GM19328 (cell line): Measurements from ENCODE around the gene POU2F1.
"Not testable (repeated sequence)": the region's sequence is repeated elsewhere in the genome, so short reads cannot be mapped to it uniquely, and the experiment has no call there.

ENCODE experiments used
- ATAC-seq: cut with Tn5 transposase; IDR thresholded peaks from one replicate; pipeline ENCODE4 v1.9.1; 2021; ENCODE audit warnings: mild to moderate bottlenecking, moderate library complexity; ENCODE audit not compliant: unreplicated experiment

Gene POU2F1

GRCh38 chr1:167205306-167206050, 15.2 kb upstream of the POU2F1 start:
- ATAC-seq, result not testable (repeated sequence)

DNA sequence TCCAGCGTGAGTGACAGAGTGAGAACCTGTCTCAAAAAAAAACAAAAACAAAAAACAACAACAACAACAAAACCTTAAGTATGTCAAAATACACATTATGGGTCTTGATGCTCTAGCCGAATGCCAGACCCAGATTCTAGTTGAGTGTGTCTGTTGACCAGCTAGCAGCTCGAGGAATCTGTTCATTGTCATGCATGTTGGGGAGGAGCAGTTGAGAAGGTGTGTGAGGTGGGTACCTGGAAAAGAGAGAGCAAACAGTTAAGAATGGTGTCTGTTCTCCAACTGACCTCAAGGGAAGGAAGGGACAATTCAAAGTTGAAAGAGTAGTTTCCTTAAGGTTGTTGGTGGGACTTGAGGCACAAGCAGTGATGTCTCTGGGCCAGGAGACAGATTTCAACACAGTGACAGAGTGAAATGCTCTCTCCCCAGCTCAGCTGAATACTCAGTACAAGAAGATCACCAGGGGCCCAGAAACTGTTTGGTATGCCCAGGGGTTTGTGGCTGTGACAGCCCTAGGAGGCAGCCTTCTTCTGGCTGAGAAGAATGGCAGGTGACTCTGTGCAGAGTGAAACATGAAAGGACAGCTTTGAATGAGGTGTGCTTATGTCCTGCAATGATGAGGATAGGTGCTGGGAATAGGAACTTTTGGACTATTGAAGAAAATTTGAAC, 14.4 kb upstream of the POU2F1 start:
- ATAC-seq, result no peak

DNA sequence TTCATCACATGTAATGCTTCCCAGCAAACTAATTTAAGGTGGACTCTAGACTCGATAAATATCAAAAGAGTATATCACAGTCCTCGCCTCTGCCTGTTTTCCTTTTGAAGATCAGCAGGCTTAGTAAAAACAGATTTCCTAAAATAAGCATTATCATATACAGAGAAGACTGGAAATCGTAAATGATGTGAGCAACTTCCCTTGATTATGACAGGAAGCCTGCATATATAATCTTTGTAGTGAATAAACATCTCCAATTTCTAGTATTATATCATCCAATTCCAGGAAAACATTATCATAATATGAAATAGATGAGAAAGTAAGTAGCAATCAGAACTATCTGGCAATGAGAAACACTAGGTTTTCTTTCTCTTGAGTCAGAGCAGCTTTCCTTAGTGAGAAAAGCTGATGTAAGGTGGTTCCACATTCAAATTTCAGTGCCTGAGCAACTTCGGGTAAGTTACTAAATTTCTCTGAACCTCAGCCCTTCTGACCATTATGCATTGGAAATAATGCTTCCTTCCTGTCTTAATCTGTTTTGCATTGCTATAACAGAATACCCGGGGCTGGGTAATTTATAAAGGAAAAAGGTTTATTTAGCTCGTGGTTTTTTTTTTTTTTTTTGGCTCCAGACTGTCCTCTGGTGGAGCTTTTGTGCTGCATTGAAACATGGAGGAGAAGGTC, 12.6 kb upstream of the POU2F1 start:
- no peak for ATAC-seq

- no peak for ATAC-seq
These were observed 12.1 kb upstream of the POU2F1 start for GRCh38 chr1:167208624-167208976.

GRCh38 chr1:167209044-167209443, 11.6 kb upstream of the POU2F1 start:
- no peak for ATAC-seq

- ATAC-seq, result no peak
These were observed 9.6 kb upstream of the POU2F1 start for GRCh38 chr1:167210966-167211674.

DNA sequence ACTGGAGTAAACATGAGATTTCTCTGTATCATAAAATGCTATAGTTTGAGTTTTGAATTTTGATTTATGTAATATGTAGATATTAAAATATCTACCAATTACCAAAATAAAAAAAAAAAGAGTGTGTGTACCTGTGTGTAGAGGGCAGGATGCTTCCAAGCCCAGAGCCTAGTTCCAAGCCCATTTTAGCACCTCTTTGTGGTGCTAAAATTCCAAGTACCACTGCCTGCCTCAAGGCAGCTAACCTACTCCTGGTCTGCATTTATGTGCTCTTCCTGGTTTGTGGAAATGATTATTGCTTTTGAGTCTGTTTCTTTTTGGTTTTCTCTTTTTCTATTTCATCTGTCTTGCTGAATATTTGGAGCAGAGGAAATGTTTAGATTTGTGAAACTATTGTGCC, 8.7 kb upstream of the POU2F1 start:
- no peak for ATAC-seq

GRCh38 chr1:167216809-167217208, 3.9 kb upstream of the POU2F1 start:
- no peak for ATAC-seq

- ATAC-seq, result no peak
These were observed 1.5 kb upstream of the POU2F1 start for GRCh38 chr1:167219194-167219593.

- ATAC-seq, result peak; percentile 30
These were observed 795 bp upstream of the POU2F1 start for GRCh38 chr1:167219646-167220536.

DNA sequence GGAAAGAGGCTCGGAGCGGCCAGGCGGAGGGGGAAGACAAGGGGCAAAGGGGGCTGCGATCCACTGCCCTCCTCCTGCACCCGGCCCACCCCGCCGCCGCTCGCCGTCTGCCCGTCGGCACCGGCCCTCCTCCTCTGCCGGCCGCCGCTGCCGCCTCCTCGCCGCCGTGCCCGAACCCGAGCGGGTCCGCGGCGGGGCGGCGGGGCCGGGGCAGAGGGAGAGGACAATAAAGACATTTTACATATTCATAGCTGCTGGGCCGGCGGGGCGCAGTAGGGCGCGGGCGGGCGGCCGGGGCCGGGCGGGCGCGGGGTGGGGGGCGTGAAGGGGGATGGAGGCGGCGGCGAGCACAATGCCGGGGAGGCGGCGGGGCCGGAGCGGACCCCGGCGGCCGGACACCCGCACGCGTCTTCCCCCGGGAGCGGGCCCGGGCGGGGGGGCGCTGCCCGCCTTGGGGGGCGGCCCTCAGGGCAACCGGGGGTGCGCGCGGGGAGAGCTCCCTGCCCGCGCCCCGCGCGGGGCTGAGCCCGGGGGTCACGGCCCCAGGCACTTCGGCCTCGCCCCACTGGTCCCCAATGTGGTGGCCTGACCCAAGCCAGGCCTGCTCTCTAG, 546 bp downstream of the POU2F1 start:
- ATAC-seq, result peak; percentile 5

DNA sequence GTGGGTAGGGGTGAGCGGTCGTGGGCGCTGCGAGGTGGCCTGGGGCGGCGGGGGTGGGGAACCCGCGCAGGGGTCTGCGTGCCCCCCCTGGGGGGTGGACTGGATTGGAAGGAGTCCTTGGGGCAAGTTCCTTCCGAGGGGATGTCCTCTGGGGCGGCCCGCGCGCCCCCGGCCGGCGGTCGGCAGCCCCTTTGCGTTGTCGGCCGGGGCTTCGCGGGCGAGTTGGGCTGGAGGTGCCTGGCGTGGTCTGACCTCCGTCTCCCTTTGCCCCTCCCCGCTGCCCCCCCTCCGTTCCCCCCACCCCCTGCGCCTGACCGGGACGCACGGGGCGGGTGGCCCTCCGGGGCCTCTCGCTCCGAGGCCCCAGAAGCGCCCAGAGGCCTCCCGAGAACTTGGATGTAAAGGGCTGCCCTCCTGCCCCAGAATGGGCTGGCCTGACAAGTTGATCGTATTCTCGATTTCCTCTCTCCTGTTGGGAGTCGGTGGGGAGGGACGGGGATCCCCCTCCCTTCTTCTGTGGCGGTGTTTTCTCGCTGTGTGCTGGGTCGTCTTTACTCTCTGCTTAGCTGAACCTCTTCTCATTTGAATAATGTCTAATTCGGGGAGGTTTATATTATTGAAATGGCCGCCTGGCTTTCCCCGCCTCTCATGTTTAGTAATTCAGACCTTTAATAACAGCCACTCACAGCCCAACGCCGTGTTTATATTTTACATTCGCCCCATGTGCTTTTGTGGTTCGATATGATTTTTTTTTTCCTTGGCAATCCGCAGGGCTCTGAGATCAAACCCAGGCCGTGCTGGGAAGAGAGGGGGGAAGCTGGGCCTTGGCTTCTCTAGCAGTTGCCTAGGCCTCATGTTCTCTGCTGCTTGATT, 1.3 kb downstream of the POU2F1 start:
- ATAC-seq, result peak; percentile 46

- ATAC-seq, result no peak
These were observed 2.7 kb downstream of the POU2F1 start for GRCh38 chr1:167223144-167224103.

- not testable (repeated sequence) for ATAC-seq
These were observed 4.1 kb downstream of the POU2F1 start for GRCh38 chr1:167224734-167225235.

GRCh38 chr1:167225920-167226319, 5.2 kb downstream of the POU2F1 start:
- no peak for ATAC-seq

DNA sequence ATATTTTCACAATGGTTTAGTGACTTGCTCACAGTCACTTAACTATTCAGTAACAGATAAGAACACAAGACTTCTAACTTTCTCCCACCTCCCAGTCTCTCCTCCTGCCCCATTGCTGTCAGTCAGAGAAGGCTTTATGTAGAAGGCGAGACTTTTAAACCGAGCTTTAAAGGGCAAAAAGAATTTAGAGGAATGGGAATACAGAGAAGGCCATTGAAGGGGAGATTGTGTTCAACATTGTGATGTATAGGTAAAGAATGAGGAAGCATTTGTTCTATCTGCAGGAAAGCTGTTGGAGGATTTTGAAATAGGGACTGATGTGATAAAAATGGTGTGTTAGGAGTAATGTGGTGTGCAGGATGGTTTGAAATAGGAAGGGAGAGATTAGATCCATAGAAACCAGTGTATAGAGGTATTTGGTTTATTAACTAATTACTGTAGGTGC, 7.3 kb downstream of the POU2F1 start:
- ATAC-seq, result no peak

- ATAC-seq, result no peak
These were observed 9.2 kb downstream of the POU2F1 start for GRCh38 chr1:167229719-167230385.
